ENCODE results near the gene PKP1. TPM values are rescaled to one million over a fixed set of nuclear protein-coding genes. Genes with fewer than 3 reads are reported as not detected.

The PKP1 gene
- total and polyA plus RNA-seq, 2 experiments from 2014 or later, result 0.19 to 0.83 TPM

DNA sequence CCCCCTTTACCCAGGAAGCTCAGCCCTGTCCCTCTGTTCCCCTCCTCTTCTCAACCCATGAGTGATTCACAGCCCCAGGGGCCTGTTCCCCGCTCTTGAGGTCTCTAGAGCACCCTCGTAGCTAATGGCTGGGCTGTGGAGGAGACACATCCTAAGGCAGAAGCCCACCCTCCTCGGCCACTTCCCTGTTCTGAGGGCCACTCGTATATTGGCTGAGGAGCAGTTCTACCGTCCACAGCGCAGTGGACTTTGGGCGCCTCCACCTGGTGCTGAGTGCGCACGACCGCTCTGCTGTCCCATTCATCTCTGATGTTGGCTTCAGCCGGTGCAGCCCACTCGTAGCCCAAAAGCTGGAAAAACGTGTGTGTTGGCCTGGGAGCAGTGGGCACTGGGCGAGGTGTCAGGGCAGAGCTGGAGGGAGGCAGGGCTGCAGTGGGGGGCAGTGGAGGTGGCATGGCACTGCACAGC is 24.5 kb upstream of the PKP1 start:
- TF ChIP-seq, protein P1, sequence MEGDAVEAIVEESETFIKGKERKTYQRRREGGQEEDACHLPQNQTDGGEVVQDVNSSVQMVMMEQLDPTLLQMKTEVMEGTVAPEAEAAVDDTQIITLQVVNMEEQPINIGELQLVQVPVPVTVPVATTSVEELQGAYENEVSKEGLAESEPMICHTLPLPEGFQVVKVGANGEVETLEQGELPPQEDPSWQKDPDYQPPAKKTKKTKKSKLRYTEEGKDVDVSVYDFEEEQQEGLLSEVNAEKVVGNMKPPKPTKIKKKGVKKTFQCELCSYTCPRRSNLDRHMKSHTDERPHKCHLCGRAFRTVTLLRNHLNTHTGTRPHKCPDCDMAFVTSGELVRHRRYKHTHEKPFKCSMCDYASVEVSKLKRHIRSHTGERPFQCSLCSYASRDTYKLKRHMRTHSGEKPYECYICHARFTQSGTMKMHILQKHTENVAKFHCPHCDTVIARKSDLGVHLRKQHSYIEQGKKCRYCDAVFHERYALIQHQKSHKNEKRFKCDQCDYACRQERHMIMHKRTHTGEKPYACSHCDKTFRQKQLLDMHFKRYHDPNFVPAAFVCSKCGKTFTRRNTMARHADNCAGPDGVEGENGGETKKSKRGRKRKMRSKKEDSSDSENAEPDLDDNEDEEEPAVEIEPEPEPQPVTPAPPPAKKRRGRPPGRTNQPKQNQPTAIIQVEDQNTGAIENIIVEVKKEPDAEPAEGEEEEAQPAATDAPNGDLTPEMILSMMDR (conservative IDR thresholded peaks at IDR 0.05; ENCODE audit: low read depth in 2 of 2), result peak in 1 of 2 experiments; percentile 49; a peak in 3 of 4 replicates
- no peak for TF ChIP-seq EZH2 (IDR thresholded peaks at IDR 0.05; ENCODE audit: low read depth, unreplicated experiment)
- H3K4me1 Mint-ChIP-seq, result peaks cover 5% of the 10 kb centered on the region
- no peaks in the 10 kb centered on the region; the same call in 2 of the 3 replicates for H3K36me3 Mint-ChIP-seq (ENCODE audit: low read depth)
- Histone ChIP-seq H3K9me2 (ENCODE audit: insufficient read depth) (no peaks in the 10 kb centered on the region), H3K4me2 (peak overlapping the region; percentile 91; the same call in 1 of the 2 replicates), H3K36me3 (ENCODE audit: insufficient read depth) (no peaks in the 10 kb centered on the region), H3K4me1 (ENCODE audit: insufficient read depth) (peaks cover 6% of the 10 kb centered on the region; the same call in 1 of the 2 replicates), H3K79me2 (replicated peaks; ENCODE audit: insufficient read depth) (no peaks in the 10 kb centered on the region), H4K20me1 (replicated peaks; ENCODE audit: insufficient read depth) (no peaks in the 10 kb centered on the region), H3K27ac (ENCODE audit: low read depth) (no peak overlapping the region), H2AFZ (peak overlapping the region; percentile 97), H3K4me3 (no peak overlapping the region), H3F3A (replicated peaks; ENCODE audit: low read depth) (no peaks in the 10 kb centered on the region), H3K27me3 (ENCODE audit: insufficient read depth) (0 out of 2 replicates have a peak, but pooled peaks cover 3% of the 10 kb centered on the region)
- peaks cover 1% of the 10 kb centered on the region for H3K27me3 Mint-ChIP-seq (ENCODE audit: insufficient read depth, low read depth, poor library complexity)
- no peak overlapping the region for H3K4me3 Mint-ChIP-seq
- DNase-seq (ENCODE audit: low spot score) (no peak), ATAC-seq (no peak)
- no peak overlapping the region for H3K27ac Mint-ChIP-seq
- peaks cover 3% of the 10 kb centered on the region; the same call in 2 of the 3 replicates for H3K9me3 Mint-ChIP-seq

DNA sequence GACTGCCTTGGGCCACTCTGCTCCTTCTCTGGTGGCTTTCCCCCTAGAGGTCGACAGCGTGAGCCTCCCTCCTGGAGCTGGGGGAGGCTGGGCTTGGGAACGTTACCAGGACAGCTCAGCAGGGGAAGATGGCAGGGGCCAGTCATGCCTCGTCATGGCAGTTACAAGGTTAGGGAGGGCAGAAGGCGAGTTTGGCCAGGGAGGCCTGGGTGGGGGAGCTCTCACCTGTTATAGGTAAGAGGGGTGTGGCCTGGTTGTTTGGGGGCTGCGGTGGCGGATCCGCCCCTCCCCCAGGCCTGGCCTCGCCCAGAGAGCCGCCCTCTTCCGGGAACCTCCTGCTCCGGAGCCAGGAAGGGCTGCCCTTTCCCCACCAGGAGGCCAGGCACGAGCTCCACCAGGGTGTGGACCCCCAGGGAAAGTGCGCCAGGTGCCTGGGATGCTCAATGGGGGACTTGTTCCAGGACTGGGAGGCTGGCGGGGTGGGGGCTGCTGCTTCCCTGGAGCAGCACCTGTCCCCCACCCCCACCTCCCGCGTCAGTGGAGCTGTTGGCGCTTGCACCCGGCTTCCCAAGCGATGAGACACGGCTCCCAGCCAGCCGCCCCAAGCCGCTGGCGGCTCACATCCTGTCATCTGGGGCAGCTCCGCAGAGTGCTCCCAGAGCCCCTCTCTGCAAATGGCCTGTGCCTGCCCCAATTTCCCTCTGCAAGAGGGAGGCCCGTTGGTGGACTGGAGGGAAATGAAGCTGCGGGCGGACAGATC is 23.6 kb upstream of the PKP1 start:
- H3K4me3 ChIP-seq, result peak overlapping the region; percentile 68
- no peaks in the 10 kb centered on the region for H3K9me2 ChIP-seq (ENCODE audit: insufficient read depth)
- Mint-ChIP-seq H3K36me3 (ENCODE audit: low read depth) (no peaks in the 10 kb centered on the region; the same call in 2 of the 3 replicates), H3K27ac (no peak overlapping the region), H3K4me3 (peak overlapping the region; percentile 61; the same call in 2 of the 3 replicates), H3K27me3 (ENCODE audit: insufficient read depth, low read depth, poor library complexity) (peaks cover 1% of the 10 kb centered on the region), H3K9me3 (peaks cover 3% of the 10 kb centered on the region; the same call in 2 of the 3 replicates), H3K4me1 (peaks cover 5% of the 10 kb centered on the region)
- no peaks in the 10 kb centered on the region for H3K79me2 ChIP-seq (replicated peaks; ENCODE audit: insufficient read depth)
- no peaks in the 10 kb centered on the region for H3K36me3 ChIP-seq (ENCODE audit: insufficient read depth)
- 0 out of 2 replicates have a peak, but pooled peaks cover 3% of the 10 kb centered on the region for H3K27me3 ChIP-seq (ENCODE audit: insufficient read depth)
- peak overlapping the region; percentile 97 for H2AFZ ChIP-seq
- no peak overlapping the region for H3K27ac ChIP-seq (ENCODE audit: low read depth)
- H3K4me1 ChIP-seq (ENCODE audit: insufficient read depth), result peaks cover 6% of the 10 kb centered on the region; the same call in 1 of the 2 replicates
- peak; percentile 82 for DNase-seq (ENCODE audit: low spot score)
- peak; percentile 90 for ATAC-seq
- no peaks in the 10 kb centered on the region for H3F3A ChIP-seq (replicated peaks; ENCODE audit: low read depth)
- peak overlapping the region; percentile 91 for H3K4me2 ChIP-seq
- no peaks in the 10 kb centered on the region for H4K20me1 ChIP-seq (replicated peaks; ENCODE audit: insufficient read depth)
- TF ChIP-seq POLR2AphosphoS5 (IDR thresholded peaks at IDR 0.05; ENCODE audit: low read depth), result peak; percentile 72
- TF ChIP-seq ZNF114 (CRISPR knock-in tag; IDR thresholded peaks at IDR 0.05), result no peak
- TF ChIP-seq, protein P1 (conservative IDR thresholded peaks at IDR 0.05; ENCODE audit: low read depth in 2 of 2), result peak; percentile 6 to 14; a peak in 1 of 4 replicates
- no peak for TF ChIP-seq EZH2 (IDR thresholded peaks at IDR 0.05; ENCODE audit: low read depth, unreplicated experiment)
- no peak for TF ChIP-seq NANOG (IDR thresholded peaks at IDR 0.05; ENCODE audit: borderline replicate concordance)
- TF ChIP-seq, protein P2, sequence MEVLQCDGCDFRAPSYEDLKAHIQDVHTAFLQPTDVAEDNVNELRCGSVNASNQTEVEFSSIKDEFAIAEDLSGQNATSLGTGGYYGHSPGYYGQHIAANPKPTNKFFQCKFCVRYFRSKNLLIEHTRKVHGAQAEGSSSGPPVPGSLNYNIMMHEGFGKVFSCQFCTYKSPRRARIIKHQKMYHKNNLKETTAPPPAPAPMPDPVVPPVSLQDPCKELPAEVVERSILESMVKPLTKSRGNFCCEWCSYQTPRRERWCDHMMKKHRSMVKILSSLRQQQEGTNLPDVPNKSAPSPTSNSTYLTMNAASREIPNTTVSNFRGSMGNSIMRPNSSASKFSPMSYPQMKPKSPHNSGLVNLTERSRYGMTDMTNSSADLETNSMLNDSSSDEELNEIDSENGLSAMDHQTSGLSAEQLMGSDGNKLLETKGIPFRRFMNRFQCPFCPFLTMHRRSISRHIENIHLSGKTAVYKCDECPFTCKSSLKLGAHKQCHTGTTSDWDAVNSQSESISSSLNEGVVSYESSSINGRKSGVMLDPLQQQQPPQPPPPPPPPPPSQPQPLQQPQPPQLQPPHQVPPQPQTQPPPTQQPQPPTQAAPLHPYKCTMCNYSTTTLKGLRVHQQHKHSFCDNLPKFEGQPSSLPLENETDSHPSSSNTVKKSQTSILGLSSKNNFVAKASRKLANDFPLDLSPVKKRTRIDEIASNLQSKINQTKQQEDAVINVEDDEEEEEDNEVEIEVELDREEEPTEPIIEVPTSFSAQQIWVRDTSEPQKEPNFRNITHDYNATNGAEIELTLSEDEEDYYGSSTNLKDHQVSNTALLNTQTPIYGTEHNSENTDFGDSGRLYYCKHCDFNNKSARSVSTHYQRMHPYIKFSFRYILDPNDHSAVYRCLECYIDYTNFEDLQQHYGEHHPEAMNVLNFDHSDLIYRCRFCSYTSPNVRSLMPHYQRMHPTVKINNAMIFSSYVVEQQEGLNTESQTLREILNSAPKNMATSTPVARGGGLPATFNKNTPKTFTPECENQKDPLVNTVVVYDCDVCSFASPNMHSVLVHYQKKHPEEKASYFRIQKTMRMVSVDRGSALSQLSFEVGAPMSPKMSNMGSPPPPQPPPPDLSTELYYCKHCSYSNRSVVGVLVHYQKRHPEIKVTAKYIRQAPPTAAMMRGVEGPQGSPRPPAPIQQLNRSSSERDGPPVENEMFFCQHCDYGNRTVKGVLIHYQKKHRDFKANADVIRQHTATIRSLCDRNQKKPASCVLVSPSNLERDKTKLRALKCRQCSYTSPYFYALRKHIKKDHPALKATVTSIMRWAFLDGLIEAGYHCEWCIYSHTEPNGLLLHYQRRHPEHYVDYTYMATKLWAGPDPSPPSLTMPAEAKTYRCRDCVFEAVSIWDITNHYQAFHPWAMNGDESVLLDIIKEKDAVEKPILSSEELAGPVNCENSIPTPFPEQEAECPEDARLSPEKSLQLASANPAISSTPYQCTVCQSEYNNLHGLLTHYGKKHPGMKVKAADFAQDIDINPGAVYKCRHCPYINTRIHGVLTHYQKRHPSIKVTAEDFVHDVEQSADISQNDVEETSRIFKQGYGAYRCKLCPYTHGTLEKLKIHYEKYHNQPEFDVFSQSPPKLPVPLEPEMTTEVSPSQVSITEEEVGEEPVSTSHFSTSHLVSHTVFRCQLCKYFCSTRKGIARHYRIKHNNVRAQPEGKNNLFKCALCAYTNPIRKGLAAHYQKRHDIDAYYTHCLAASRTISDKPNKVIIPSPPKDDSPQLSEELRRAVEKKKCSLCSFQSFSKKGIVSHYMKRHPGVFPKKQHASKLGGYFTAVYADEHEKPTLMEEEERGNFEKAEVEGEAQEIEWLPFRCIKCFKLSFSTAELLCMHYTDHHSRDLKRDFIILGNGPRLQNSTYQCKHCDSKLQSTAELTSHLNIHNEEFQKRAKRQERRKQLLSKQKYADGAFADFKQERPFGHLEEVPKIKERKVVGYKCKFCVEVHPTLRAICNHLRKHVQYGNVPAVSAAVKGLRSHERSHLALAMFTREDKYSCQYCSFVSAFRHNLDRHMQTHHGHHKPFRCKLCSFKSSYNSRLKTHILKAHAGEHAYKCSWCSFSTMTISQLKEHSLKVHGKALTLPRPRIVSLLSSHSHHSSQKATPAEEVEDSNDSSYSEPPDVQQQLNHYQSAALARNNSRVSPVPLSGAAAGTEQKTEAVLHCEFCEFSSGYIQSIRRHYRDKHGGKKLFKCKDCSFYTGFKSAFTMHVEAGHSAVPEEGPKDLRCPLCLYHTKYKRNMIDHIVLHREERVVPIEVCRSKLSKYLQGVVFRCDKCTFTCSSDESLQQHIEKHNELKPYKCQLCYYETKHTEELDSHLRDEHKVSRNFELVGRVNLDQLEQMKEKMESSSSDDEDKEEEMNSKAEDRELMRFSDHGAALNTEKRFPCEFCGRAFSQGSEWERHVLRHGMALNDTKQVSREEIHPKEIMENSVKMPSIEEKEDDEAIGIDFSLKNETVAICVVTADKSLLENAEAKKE (CRISPR knock-in tag; IDR thresholded peaks at IDR 0.05), result peak; percentile 28; the same call in 1 of the 2 replicates
- peak; percentile 41; the same call in 1 of the 2 replicates for TF ChIP-seq CREB1 (CRISPR knock-in tag; IDR thresholded peaks at IDR 0.05; ENCODE audit: low read depth)
